Neuron (in vitro differentiated cells): ENCODE results near the gene ZNF541.

ENCODE experiments used
- H2AFZ ChIP-seq: one replicate; pipeline ENCODE4 v1.6.1; 2013; ENCODE audit warnings: low read depth, mild to moderate bottlenecking, inconsistent platforms, low read length, moderate library complexity
- H3K27me3 ChIP-seq: one replicate; pipeline ENCODE4 v1.6.1; 2013; ENCODE audit warnings: low read length; ENCODE audit not compliant: insufficient read depth
- H3K36me3 ChIP-seq: one replicate; pipeline ENCODE4 v1.6.1; 2013; ENCODE audit warnings: low read length; ENCODE audit not compliant: insufficient read depth
- H3K4me1 ChIP-seq: one replicate; pipeline ENCODE4 v1.6.1; 2013; ENCODE audit warnings: low read length; ENCODE audit not compliant: insufficient read depth
- H3K4me3 ChIP-seq: 2 replicates; pipeline ENCODE4 v1.5.1; 2013; ENCODE audit warnings: mild to moderate bottlenecking, low read length, moderate library complexity
- H3K9me3 ChIP-seq: one replicate; pipeline ENCODE4 v1.6.1; 2013; ENCODE audit warnings: low read length

ZNF541 gene

GRCh38 chr19:47573071-47574026 lies at the start of gene ZNF541:
TSS of gene ZNF541 (minus strand) at chr19:47573148. CDS start at chr19:47555856, 17,292 bp downstream.
- H2AFZ ChIP-seq = no peak within 1 kb of the TSS
- H3K4me1 ChIP-seq = no peaks in the 10 kb centered on the region
- no peak within 1 kb of the TSS for H3K4me3 ChIP-seq
- peaks cover 5% of the 10 kb centered on the region for H3K27me3 ChIP-seq
- H3K9me3 ChIP-seq = no peaks in the 10 kb centered on the region
- no peaks in the 10 kb centered on the region for H3K36me3 ChIP-seq

DNA sequence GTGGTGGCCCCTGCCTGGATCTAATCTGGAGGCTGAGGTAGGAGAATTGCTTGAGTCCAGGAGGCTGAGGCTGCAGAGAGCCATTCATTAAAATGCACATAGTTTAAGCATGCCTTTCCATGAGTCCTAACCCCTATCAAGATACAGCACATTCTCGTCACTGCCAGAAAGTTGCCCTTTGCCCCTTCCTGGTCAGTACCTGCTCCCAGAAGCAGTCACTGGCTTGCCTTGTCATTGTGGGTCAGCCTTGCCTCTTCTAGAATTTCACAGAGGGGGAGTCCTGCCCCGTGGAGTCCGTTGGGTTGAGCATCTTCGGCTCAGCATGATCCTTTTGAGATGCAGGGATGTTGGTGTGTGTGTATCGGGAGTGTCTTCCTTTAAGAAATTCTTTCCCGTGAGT lies 46.8 kb upstream of the ZNF541 start:
- H2AFZ ChIP-seq = no peak overlapping the region
- no peak overlapping the region for H3K4me3 ChIP-seq
- peaks cover 17% of the 10 kb centered on the region for H3K4me1 ChIP-seq

GRCh38 chr19:47618771-47619170 lies 45.8 kb upstream of the ZNF541 start:
- no peak overlapping the region for H3K4me3 ChIP-seq
- H2AFZ ChIP-seq = no peak overlapping the region
- no peaks in the 10 kb centered on the region for H3K27me3 ChIP-seq
- H3K4me1 ChIP-seq = peaks cover 21% of the 10 kb centered on the region
- H3K36me3 ChIP-seq = peaks cover 6% of the 10 kb centered on the region
- H3K9me3 ChIP-seq = no peaks in the 10 kb centered on the region

More for the DNA sequence above, 46.8 kb upstream of the ZNF541 start:
- Histone ChIP-seq H3K9me3 (no peaks in the 10 kb centered on the region), H3K36me3 (peaks cover 6% of the 10 kb centered on the region), H3K27me3 (no peaks in the 10 kb centered on the region)

- H3K4me3 ChIP-seq = no peak overlapping the region
- no peaks in the 10 kb centered on the region for H3K27me3 ChIP-seq
- no peak overlapping the region for H2AFZ ChIP-seq
- peaks cover 43% of the 10 kb centered on the region for H3K4me1 ChIP-seq
- H3K9me3 ChIP-seq = no peaks in the 10 kb centered on the region
- peaks cover under 1% of the 10 kb centered on the region for H3K36me3 ChIP-seq
Measured at GRCh38 chr19:47615714-47616113, 42.8 kb upstream of the ZNF541 start.

- Histone ChIP-seq H3K9me3 (no peaks in the 10 kb centered on the region), H3K4me3 (no peak overlapping the region), H3K4me1 (peaks cover 48% of the 10 kb centered on the region)
Measured at GRCh38 chr19:47615230-47615629, 42.3 kb upstream of the ZNF541 start.

GRCh38 chr19:47614559-47614958 lies 41.6 kb upstream of the ZNF541 start:
- H3K4me3 ChIP-seq = no peak overlapping the region
- H3K27me3 ChIP-seq = no peaks in the 10 kb centered on the region
- H3K4me1 ChIP-seq = peaks cover 46% of the 10 kb centered on the region
- no peaks in the 10 kb centered on the region for H3K36me3 ChIP-seq
- no peak overlapping the region for H2AFZ ChIP-seq
- no peaks in the 10 kb centered on the region for H3K9me3 ChIP-seq

More at GRCh38 chr19:47615230-47615629, 42.3 kb upstream of the ZNF541 start:
- no peaks in the 10 kb centered on the region for H3K27me3 ChIP-seq
- no peaks in the 10 kb centered on the region for H3K36me3 ChIP-seq
- no peak overlapping the region for H2AFZ ChIP-seq

GRCh38 chr19:47614021-47614295 lies 41.0 kb upstream of the ZNF541 start:
- H3K36me3 ChIP-seq = no peaks in the 10 kb centered on the region
- no peaks in the 10 kb centered on the region for H3K27me3 ChIP-seq
- H3K4me1 ChIP-seq = peaks cover 43% of the 10 kb centered on the region
- H3K4me3 ChIP-seq = no peak overlapping the region
- no peaks in the 10 kb centered on the region for H3K9me3 ChIP-seq
- H2AFZ ChIP-seq = no peak overlapping the region

GRCh38 chr19:47613165-47614020 lies 40.4 kb upstream of the ZNF541 start:
- Histone ChIP-seq H3K9me3 (no peaks in the 10 kb centered on the region), H2AFZ (no peak overlapping the region), H3K27me3 (no peaks in the 10 kb centered on the region), H3K36me3 (no peaks in the 10 kb centered on the region), H3K4me1 (peaks cover 39% of the 10 kb centered on the region), H3K4me3 (no peak overlapping the region)

GRCh38 chr19:47610902-47611301 lies 38.0 kb upstream of the ZNF541 start:
- H3K4me3 ChIP-seq = peak overlapping the region; percentile 87
- peaks cover 2% of the 10 kb centered on the region for H3K9me3 ChIP-seq
- H3K4me1 ChIP-seq = peaks cover 35% of the 10 kb centered on the region

DNA sequence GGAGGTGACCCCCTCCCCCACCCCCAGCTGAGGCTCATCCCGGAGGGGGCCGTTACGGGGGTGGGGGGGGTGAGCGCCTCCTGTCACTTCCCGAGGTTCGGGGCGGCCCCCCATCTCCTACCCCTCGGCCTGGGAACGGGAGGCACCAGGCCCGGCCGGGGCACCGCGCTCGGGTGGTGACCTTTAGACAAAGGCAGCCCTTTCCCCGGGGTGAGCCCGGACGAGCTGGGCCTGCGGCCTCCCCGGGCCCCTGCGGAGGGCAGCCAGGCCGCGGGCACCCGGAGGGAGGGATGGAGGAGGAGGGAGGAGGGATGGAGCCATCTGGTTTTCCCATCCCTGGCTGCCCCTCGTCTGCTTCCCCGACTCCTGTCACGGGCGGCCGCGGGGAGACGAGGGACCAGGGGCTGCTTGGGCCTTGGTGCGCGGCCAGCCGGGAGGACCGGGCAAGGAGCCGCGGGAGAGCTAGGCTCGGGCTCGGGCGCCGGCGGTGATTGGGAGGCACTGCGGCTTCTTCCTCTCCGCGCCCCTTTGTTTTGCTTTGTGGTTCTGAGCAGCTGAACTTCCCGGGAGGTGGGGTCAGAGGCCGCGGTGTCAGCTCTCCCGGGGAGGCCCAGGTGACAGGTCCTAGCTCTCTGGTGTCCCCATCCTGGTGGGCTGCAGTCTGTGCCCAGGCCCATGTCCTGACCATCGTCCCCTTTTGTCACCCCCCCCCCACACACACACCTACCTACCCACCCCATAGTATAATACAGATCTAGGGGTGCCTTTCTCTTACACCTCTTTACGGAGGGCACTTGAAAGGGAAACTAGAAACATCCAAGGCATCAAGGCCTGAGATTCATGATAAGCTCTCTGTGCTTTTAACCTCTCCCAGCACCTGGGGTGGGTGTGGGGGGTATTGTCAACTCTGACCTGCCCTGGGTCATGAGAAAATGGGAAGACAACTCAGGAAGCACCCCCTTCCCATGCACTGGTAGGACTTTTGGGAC lies 37.3 kb upstream of the ZNF541 start:
- H2AFZ ChIP-seq = no peak overlapping the region
- H3K27me3 ChIP-seq = no peaks in the 10 kb centered on the region
- peaks cover 35% of the 10 kb centered on the region for H3K4me1 ChIP-seq
- peaks cover 2% of the 10 kb centered on the region for H3K9me3 ChIP-seq
- peak overlapping the region; percentile 87 for H3K4me3 ChIP-seq
- no peaks in the 10 kb centered on the region for H3K36me3 ChIP-seq

More at GRCh38 chr19:47610902-47611301, 38.0 kb upstream of the ZNF541 start:
- Histone ChIP-seq H2AFZ (no peak overlapping the region), H3K27me3 (no peaks in the 10 kb centered on the region), H3K36me3 (no peaks in the 10 kb centered on the region)

DNA sequence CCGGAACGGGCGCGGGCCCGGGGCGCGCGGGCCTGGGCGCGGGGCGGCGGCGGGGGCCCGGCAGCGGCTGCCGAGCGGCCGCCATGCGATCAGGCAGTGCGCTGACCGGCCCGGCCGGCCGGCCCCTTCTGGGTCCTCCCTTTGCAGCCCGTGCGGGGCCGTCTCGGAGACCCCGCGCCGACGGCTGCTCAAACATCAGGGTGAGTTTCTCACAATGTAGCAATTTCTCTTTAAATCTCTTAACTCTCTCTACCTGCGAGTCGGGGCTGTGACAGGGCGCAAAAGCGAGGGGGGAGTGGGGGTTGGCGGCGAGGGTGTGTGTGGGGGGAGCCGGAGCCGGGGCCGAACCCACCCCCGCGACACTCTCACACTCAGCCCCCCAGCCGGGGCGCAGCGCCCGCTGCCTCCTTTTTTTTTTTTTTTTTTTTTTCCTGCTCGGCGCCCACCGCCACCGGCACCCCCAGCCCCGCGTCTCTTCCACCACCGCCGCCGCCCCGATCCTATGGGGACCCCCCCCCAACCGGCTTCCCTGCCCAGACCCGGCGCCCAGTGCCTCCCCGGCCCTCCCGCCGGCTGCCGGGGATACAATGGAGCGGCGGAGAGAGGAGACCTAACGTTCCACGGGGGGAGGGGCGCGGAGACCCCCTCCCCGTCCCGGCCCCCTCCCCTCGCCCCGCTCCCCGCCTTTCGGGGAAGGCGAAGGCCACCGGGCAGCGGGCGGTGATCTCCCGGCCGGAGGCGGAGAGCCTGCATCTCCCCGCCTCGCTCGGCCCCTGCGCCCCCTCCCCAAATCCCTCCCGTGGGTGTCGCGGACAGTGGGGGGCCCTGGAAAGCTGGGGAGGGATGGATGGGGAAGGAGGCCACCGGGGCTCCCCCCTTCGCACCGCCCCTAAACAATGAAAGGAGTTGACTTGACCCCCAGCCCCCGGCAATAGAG lies 36.3 kb upstream of the ZNF541 start, which contains the start of gene BICRA:
Gene BICRA, plus strand, starts transcription at position 166 of the 937 bp plus-strand sequence. CDS start 64,441 bp downstream, outside the sequence.
- Histone ChIP-seq H3K36me3 (no peaks in the 10 kb centered on the region), H3K4me1 (peaks cover 35% of the 10 kb centered on the region), H3K9me3 (peaks cover 2% of the 10 kb centered on the region), H3K4me3 (peak within 1 kb of the TSS; percentile 87), H2AFZ (peak within 1 kb of the TSS; percentile 85), H3K27me3 (no peaks in the 10 kb centered on the region)
